ENCODE data around the gene LRRC4C. TPM values are rescaled to one million over a fixed set of nuclear protein-coding genes. Genes with fewer than 3 reads are reported as not detected.

LRRC4C gene
- total and polyA plus RNA-seq, 2 donors (not counting 1 experiment from before 2014, with no cell fraction given) = under 0.01 to 0.02 TPM

DNA sequence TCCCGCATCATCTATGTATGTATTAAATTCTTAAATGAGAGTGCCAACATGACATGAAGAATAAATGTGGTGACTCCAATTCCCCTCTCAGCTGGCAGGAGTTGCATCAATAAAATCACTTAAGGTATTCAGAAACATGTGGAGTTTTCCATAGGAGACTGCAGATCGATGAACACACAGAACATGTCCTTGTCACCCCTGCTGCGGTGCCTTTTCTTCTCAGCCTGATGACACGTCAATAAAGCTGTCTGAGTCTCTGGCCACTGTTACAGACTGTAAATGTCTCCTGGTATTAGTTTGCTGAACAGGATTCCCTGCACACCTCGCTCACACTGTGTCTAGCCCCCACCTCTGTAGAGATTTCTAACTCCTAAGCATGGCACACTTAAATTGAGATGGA is 460.5 kb downstream of the LRRC4C start:
- Histone ChIP-seq H3K79me2 (ENCODE audit: control insufficient read depth, insufficient read depth, low read length) (no peaks in the 10 kb centered on the region), H3K36me3 (ENCODE audit: control insufficient read depth, insufficient read depth, low read length) (no peaks in the 10 kb centered on the region), H2AFZ (ENCODE audit: low read length) (no peak overlapping the region), H3K9me3 (ENCODE audit: control insufficient read depth, insufficient read depth, low read depth, low read length) (no peaks in the 10 kb centered on the region), H3K27ac (ENCODE audit: insufficient read depth, low read length) (no peak overlapping the region), H3K4me2 (ENCODE audit: extremely low read depth, insufficient read depth, low read length) (no peak overlapping the region), H4K20me1 (ENCODE audit: control insufficient read depth, extremely low read depth, insufficient read depth, low read length) (no peaks in the 10 kb centered on the region), H3K4me1 (ENCODE audit: control insufficient read depth, extremely low read depth, insufficient read depth, low read length) (no peaks in the 10 kb centered on the region), H3K9ac (ENCODE audit: insufficient read depth, low read length) (no peak overlapping the region), H3K4me3 (replicated peaks in 1 of 4; ENCODE audit: control extremely low read depth in 1 of 4, insufficient read depth in 1 of 4, low read depth in 3 of 4, low read length in 4 of 4) (no peak overlapping the region), H3K27me3 (ENCODE audit: control insufficient read depth, insufficient read depth, low read length) (no peaks in the 10 kb centered on the region)
- DNase-seq (ENCODE audit: low read depth in 2 of 2) = no peak
- no peak for TF ChIP-seq EZH2 (IDR thresholded peaks at IDR 0.05; ENCODE audit: low read length, missing control alignments)

GRCh38 chr11:40987776-40988435 is 471.5 kb downstream of the LRRC4C start:
- Histone ChIP-seq H3K27me3 (ENCODE audit: control insufficient read depth, insufficient read depth, low read length) (no peaks in the 10 kb centered on the region), H3K4me1 (ENCODE audit: control insufficient read depth, extremely low read depth, insufficient read depth, low read length) (no peaks in the 10 kb centered on the region), H3K9ac (ENCODE audit: insufficient read depth, low read length) (no peak overlapping the region), H3K4me2 (ENCODE audit: extremely low read depth, insufficient read depth, low read length) (no peak overlapping the region), H4K20me1 (ENCODE audit: control insufficient read depth, extremely low read depth, insufficient read depth, low read length) (no peaks in the 10 kb centered on the region), H3K9me3 (ENCODE audit: control insufficient read depth, insufficient read depth, low read depth, low read length) (no peaks in the 10 kb centered on the region), H3K79me2 (ENCODE audit: control insufficient read depth, insufficient read depth, low read length) (no peaks in the 10 kb centered on the region), H3K36me3 (ENCODE audit: control insufficient read depth, insufficient read depth, low read length) (no peaks in the 10 kb centered on the region), H3K4me3 (replicated peaks in 1 of 4; ENCODE audit: control extremely low read depth in 1 of 4, insufficient read depth in 1 of 4, low read depth in 3 of 4, low read length in 4 of 4) (no peak overlapping the region), H3K27ac (ENCODE audit: insufficient read depth, low read length) (no peak overlapping the region), H2AFZ (ENCODE audit: low read length) (no peak overlapping the region)
- peak in 1 of 2 donors; percentile 5 for DNase-seq (ENCODE audit: low read depth in 2 of 2)
- TF ChIP-seq CTCF (conservative IDR thresholded peaks at IDR 0.05 in 1 of 2, IDR thresholded peaks at IDR 0.05 in 1 of 2; ENCODE audit: low read depth in 1 of 2, low read length in 2 of 2) (no peak), EZH2 (IDR thresholded peaks at IDR 0.05; ENCODE audit: low read length, missing control alignments) (no peak)

GRCh38 chr11:40986320-40986719 is 473.1 kb downstream of the LRRC4C start:
- Histone ChIP-seq H3K4me3 (replicated peaks in 1 of 4; ENCODE audit: control extremely low read depth in 1 of 4, insufficient read depth in 1 of 4, low read depth in 3 of 4, low read length in 4 of 4) (no peak overlapping the region), H3K9ac (ENCODE audit: insufficient read depth, low read length) (no peak overlapping the region), H3K36me3 (ENCODE audit: control insufficient read depth, insufficient read depth, low read length) (no peaks in the 10 kb centered on the region), H3K4me2 (ENCODE audit: extremely low read depth, insufficient read depth, low read length) (no peak overlapping the region), H3K27ac (ENCODE audit: insufficient read depth, low read length) (no peak overlapping the region), H4K20me1 (ENCODE audit: control insufficient read depth, extremely low read depth, insufficient read depth, low read length) (no peaks in the 10 kb centered on the region), H3K27me3 (ENCODE audit: control insufficient read depth, insufficient read depth, low read length) (no peaks in the 10 kb centered on the region), H3K9me3 (ENCODE audit: control insufficient read depth, insufficient read depth, low read depth, low read length) (no peaks in the 10 kb centered on the region), H3K4me1 (ENCODE audit: control insufficient read depth, extremely low read depth, insufficient read depth, low read length) (no peaks in the 10 kb centered on the region), H3K79me2 (ENCODE audit: control insufficient read depth, insufficient read depth, low read length) (no peaks in the 10 kb centered on the region), H2AFZ (ENCODE audit: low read length) (no peak overlapping the region)
- TF ChIP-seq EZH2 (IDR thresholded peaks at IDR 0.05; ENCODE audit: low read length, missing control alignments) = no peak
- no peak for TF ChIP-seq CTCF (conservative IDR thresholded peaks at IDR 0.05 in 1 of 2, IDR thresholded peaks at IDR 0.05 in 1 of 2; ENCODE audit: low read depth in 1 of 2, low read length in 2 of 2)
- DNase-seq (ENCODE audit: low read depth in 2 of 2) = peak in 1 of 2 donors; percentile 4

Data from fibroblast of lung (primary cell).